K562 (cell line): ENCODE measurements around the gene SHISAL2A. TPM values are rescaled to one million over a fixed set of nuclear protein-coding genes. Genes with fewer than 3 reads are reported as not detected.

Experiments used
- HEY1 ChIP-seq: fragments of 250-450 bp; sonication (Bioruptor Pico); IDR thresholded peaks from 2 replicates; pipeline ENCODE4 v1.5.0; 2020; ENCODE audit warnings: mild to moderate bottlenecking, moderate library complexity, borderline replicate concordance
- HLTF ChIP-seq: fragments of 450-650 bp; IDR thresholded peaks from 2 replicates; pipeline ENCODE4 v1.6.1; 2016
- HOMEZ ChIP-seq: fragments of 250-450 bp; sonication (Bioruptor Pico); IDR thresholded peaks from 2 replicates; pipeline ENCODE4 v1.4.0; 2020; ENCODE audit warnings: mild to moderate bottlenecking, moderate library complexity
- MIER1 ChIP-seq: fragments of 450-650 bp; IDR thresholded peaks from 2 replicates; pipeline ENCODE4 v1.6.1; 2016; ENCODE audit warnings: antibody characterized with exemption, mild to moderate bottlenecking, low read depth
- NCOA1 ChIP-seq: fragments of 450-650 bp; IDR thresholded peaks from 2 replicates; pipeline ENCODE4 v1.6.1; 2016; ENCODE audit warnings: low read depth
- NCOA4 ChIP-seq: fragments of 450-650 bp; IDR thresholded peaks from 2 replicates; pipeline ENCODE4 v1.6.1; 2018; ENCODE audit warnings: mild to moderate bottlenecking; ENCODE audit not compliant: partially characterized antibody
- NCOR1 ChIP-seq: fragments of 450-650 bp; IDR thresholded peaks from 2 replicates; pipeline ENCODE4 v1.6.1; 2016; ENCODE audit warnings: mild to moderate bottlenecking, moderate library complexity
- NFYB ChIP-seq: IDR thresholded peaks from 2 replicates; pipeline ENCODE4 v1.6.1; 2011; ENCODE audit warnings: mild to moderate bottlenecking, moderate library complexity; ENCODE audit not compliant: insufficient read length; ENCODE audit errors: extremely low read depth
- PTTG1 ChIP-seq: fragments of 450-650 bp; IDR thresholded peaks from 2 replicates; pipeline ENCODE4 v1.6.1; 2016; ENCODE audit warnings: low read depth, mild to moderate bottlenecking, missing genetic modification characterization, missing compliant biosample characterization
- RBM15 ChIP-seq: fragments of 200-400 bp; formaldehyde crosslinking; IDR thresholded peaks from 2 replicates; pipeline ENCODE4 v1.6.1; 2018; ENCODE audit warnings: mild to moderate bottlenecking, low read length, moderate library complexity; ENCODE audit not compliant: insufficient read depth
- RBM25 ChIP-seq: fragments of 200-400 bp; formaldehyde crosslinking; IDR thresholded peaks from 2 replicates; pipeline ENCODE4 v1.6.1; 2018; ENCODE audit warnings: low read length, low read depth, moderate library complexity; ENCODE audit not compliant: severe bottlenecking
- SREBF1 ChIP-seq: fragments of 150-350 bp; IDR thresholded peaks from 2 replicates; pipeline ENCODE4 v1.6.1; 2014; ENCODE audit warnings: antibody characterized with exemption, low read depth, low read length, borderline replicate concordance
- SRF ChIP-seq, 2 experiments: fragments of 250-450, 450-650 bp in 1 of 2; sonication (Bioruptor Pico) in 1 of 2; sonication (generic) in 1 of 2; formaldehyde crosslinking; IDR thresholded peaks; 2 replicates each; pipeline versions ENCODE4 v1.5.0 to v1.5.1; 2020 to 2022; ENCODE audit warnings: mild to moderate bottlenecking in 1 of 2, missing genetic modification reagents in 1 of 2
- TCF3 ChIP-seq: sonication (generic); formaldehyde crosslinking; IDR thresholded peaks from 2 replicates; pipeline ENCODE4 v1.4.0; 2020; ENCODE audit warnings: mild to moderate bottlenecking, missing genetic modification reagents
- ZC3H8 ChIP-seq: fragments of 450-650 bp; IDR thresholded peaks from 2 replicates; pipeline ENCODE4 v1.6.1; 2017
- ZNF41 ChIP-seq: fragments of 250-450 bp; sonication (Bioruptor Pico); conservative IDR thresholded peaks from 2 replicates; pipeline ENCODE4 v1.4.0; 2020; ENCODE audit warnings: mild to moderate bottlenecking
- polyA plus RNA-seq, 8 experiments: library from polyadenylated mRNA; depleted of rRNA in 4 of 8; stranded (reverse) in 5 of 8; unstranded in 3 of 8; fragments of >200 nt; fragmentation: Nextera tagmentation in 2 of 8; fragmentation: Illumina TruSeq in 1 of 8; extraction: Ambion mirVana in 2 of 8; extraction: Trizol in 1 of 8; gene quantifications; 2 replicates each; pipeline versions ENCODE4 v1.2.1 to v1.2.3, GENCODE V29; 2011 to 2014; ENCODE audit warnings: inconsistent platforms in 1 of 8, missing spikeins in 1 of 8
- total RNA-seq, 7 experiments: library from RNA; depleted of rRNA in 6 of 7; stranded (reverse); fragments of >200 nt in 6 of 7; fragmentation: Illumina TruSeq in 2 of 7; extraction: Trizol in 2 of 7; gene quantifications; 2 replicates each; pipeline versions ENCODE4 v1.2.1 to v1.2.3, GENCODE V29; 2011 to 2021; ENCODE audit warnings: low replicate concordance in 1 of 7
- TF ChIP-seq, protein P1 (sequence below): sonication (generic); formaldehyde crosslinking; IDR thresholded peaks from 2 replicates; pipeline ENCODE4 v1.8.0; 2023; ENCODE audit warnings: mild to moderate bottlenecking, missing genetic modification reagents
- TF ChIP-seq, protein P2 (sequence below): fragments of 450-650 bp; formaldehyde crosslinking; IDR thresholded peaks from 2 replicates; pipeline ENCODE4 v1.4.0; 2022; ENCODE audit warnings: missing genetic modification characterization
- TF ChIP-seq, protein P3 (sequence below): fragments of 200-800 bp; sonication (Bioruptor generic); IDR thresholded peaks from 2 replicates; pipeline ENCODE4 v1.6.1; 2017; ENCODE audit warnings: missing genetic modification characterization, missing compliant biosample characterization

Gene SHISAL2A
- total and polyA plus RNA-seq, 9 of the 15 experiments (the other 6 are each of a cell fraction or from before 2014, with no cell fraction given): 0.11 TPM; not detected in 8

- TF ChIP-seq, protein P1, sequence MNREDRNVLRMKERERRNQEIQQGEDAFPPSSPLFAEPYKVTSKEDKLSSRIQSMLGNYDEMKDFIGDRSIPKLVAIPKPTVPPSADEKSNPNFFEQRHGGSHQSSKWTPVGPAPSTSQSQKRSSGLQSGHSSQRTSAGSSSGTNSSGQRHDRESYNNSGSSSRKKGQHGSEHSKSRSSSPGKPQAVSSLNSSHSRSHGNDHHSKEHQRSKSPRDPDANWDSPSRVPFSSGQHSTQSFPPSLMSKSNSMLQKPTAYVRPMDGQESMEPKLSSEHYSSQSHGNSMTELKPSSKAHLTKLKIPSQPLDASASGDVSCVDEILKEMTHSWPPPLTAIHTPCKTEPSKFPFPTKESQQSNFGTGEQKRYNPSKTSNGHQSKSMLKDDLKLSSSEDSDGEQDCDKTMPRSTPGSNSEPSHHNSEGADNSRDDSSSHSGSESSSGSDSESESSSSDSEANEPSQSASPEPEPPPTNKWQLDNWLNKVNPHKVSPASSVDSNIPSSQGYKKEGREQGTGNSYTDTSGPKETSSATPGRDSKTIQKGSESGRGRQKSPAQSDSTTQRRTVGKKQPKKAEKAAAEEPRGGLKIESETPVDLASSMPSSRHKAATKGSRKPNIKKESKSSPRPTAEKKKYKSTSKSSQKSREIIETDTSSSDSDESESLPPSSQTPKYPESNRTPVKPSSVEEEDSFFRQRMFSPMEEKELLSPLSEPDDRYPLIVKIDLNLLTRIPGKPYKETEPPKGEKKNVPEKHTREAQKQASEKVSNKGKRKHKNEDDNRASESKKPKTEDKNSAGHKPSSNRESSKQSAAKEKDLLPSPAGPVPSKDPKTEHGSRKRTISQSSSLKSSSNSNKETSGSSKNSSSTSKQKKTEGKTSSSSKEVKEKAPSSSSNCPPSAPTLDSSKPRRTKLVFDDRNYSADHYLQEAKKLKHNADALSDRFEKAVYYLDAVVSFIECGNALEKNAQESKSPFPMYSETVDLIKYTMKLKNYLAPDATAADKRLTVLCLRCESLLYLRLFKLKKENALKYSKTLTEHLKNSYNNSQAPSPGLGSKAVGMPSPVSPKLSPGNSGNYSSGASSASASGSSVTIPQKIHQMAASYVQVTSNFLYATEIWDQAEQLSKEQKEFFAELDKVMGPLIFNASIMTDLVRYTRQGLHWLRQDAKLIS: peak; percentile 93
- TF ChIP-seq HOMEZ (CRISPR knock-in tag) (no peak), ZC3H8 (no peak), NFYB (no peak), HLTF (no peak), HEY1 (CRISPR knock-in tag) (peak; percentile 89), NCOA1 (0 out of 2 replicates have a peak, but pooled peaks have one; percentile 13), SRF (CRISPR knock-in tag; IDR thresholded peaks at IDR 0.05) (peak in 1 of 2 experiments; percentile 54; a peak in 1 of 4 replicates), NCOA4 (no peak), SREBF1 (0 out of 2 replicates have a peak, but pooled peaks have one; percentile 62), MIER1 (no peak; the same call in 1 of the 2 replicates), PTTG1 (no peak), NCOR1 (no peak), RBM25 (no peak), TCF3 (peak; percentile 34; the same call in 1 of the 2 replicates), RBM15 (no peak), ZNF41 (no peak)
- TF ChIP-seq, protein P2, sequence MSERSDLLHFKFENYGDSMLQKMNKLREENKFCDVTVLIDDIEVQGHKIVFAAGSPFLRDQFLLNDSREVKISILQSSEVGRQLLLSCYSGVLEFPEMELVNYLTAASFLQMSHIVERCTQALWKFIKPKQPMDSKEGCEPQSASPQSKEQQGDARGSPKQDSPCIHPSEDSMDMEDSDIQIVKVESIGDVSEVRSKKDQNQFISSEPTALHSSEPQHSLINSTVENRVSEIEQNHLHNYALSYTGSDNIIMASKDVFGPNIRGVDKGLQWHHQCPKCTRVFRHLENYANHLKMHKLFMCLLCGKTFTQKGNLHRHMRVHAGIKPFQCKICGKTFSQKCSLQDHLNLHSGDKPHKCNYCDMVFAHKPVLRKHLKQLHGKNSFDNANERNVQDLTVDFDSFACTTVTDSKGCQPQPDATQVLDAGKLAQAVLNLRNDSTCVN (CRISPR knock-in tag): peak; percentile 4
- TF ChIP-seq, protein P3, sequence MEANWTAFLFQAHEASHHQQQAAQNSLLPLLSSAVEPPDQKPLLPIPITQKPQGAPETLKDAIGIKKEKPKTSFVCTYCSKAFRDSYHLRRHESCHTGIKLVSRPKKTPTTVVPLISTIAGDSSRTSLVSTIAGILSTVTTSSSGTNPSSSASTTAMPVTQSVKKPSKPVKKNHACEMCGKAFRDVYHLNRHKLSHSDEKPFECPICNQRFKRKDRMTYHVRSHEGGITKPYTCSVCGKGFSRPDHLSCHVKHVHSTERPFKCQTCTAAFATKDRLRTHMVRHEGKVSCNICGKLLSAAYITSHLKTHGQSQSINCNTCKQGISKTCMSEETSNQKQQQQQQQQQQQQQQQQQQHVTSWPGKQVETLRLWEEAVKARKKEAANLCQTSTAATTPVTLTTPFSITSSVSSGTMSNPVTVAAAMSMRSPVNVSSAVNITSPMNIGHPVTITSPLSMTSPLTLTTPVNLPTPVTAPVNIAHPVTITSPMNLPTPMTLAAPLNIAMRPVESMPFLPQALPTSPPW (CRISPR knock-in tag): peak; percentile 93
Measured at GRCh38 chr1:52697795-52698674, 65.1 kb downstream of the SHISAL2A start, which contains the start of gene COA7 (continued).
